GM13977 (cell line): ENCODE data around the gene SNAI3.
"Not testable (repeated sequence)": the region's sequence is repeated elsewhere in the genome, so short reads cannot be mapped to it uniquely, and the experiment has no call there.

Experiments
- DNase-seq: peaks from one replicate; pipeline ENCODE4 v3.0.0; 2012; ENCODE audit warnings: low spot score
- CTCF ChIP-seq: IDR thresholded peaks from 2 replicates; pipeline ENCODE4 v1.5.1; 2012; ENCODE audit warnings: mild to moderate bottlenecking, control low read depth; ENCODE audit not compliant: insufficient read depth; ENCODE audit errors: extremely low read depth, missing control alignments
- in situ Hi-C: fragments of 300-500 bp; cut with MboI; formaldehyde crosslinking; loops from one replicate; pipeline ENCODE4 v1.12.0; 2022; ENCODE audit warnings: low sequenced_read_pairs, low pct_unique_long_range_greater_than_20kb, mixed read lengths, inconsistent platforms; ENCODE audit not compliant: unreplicated experiment

Gene SNAI3

GRCh38 chr16:88676502-88677242 lies 9.6 kb downstream of the SNAI3 start:
- DNase-seq: no peak
- no peak for TF ChIP-seq CTCF
- in situ Hi-C loops: no loop called here

- DNase-seq: peak; percentile 80
- no peak for TF ChIP-seq CTCF
- in situ Hi-C loops: no loop called here
These were observed 12.5 kb downstream of the SNAI3 start for GRCh38 chr16:88673716-88674379.

GRCh38 chr16:88672776-88673175 lies 13.5 kb downstream of the SNAI3 start:
- in situ Hi-C loops: no loop called here
- no peak for TF ChIP-seq CTCF
- DNase-seq: no peak

- in situ Hi-C loops: no loop called here
- no peak for TF ChIP-seq CTCF
- no peak for DNase-seq
These were observed 14.5 kb downstream of the SNAI3 start for GRCh38 chr16:88671806-88672205.

- TF ChIP-seq CTCF: no peak
- DNase-seq: no peak
- in situ Hi-C loops: no loop called here
These were observed 16.3 kb downstream of the SNAI3 start for GRCh38 chr16:88669980-88670379.

GRCh38 chr16:88669493-88669892 lies 16.8 kb downstream of the SNAI3 start:
- in situ Hi-C loops, DNase-seq: not testable (repeated sequence)

GRCh38 chr16:88667461-88667860 lies 18.8 kb downstream of the SNAI3 start:
- TF ChIP-seq CTCF: no peak
- no peak for DNase-seq
- in situ Hi-C loops: no loop called here
